Bronchial epithelial cell (primary cell): Measurements from ENCODE around the gene EFR3B. TPM values are rescaled to one million over a fixed set of nuclear protein-coding genes. Genes with fewer than 3 reads are reported as not detected.
"Not testable (repeated sequence)": the region's sequence is repeated elsewhere in the genome, so short reads cannot be mapped to it uniquely, and the experiment has no call there.

Experiments used
- DNase-seq: peaks from one replicate; pipeline ENCODE4 v3.0.0-alpha.2; 2010; ENCODE audit warnings: low read depth
- FAIRE-seq: peaks from 2 replicates; lab custom pipeline; 2011; peaks lifted over from hg19 to GRCh38; lab: Jason Lieb, UNC
- H3K27me3 ChIP-seq: 2 replicates; pipeline ENCODE4 v1.5.1; 2011; ENCODE audit warnings: low read length; ENCODE audit not compliant: control insufficient read depth, insufficient read depth
- H3K36me3 ChIP-seq: 2 replicates; pipeline ENCODE4 v1.5.1; 2011; ENCODE audit warnings: low read length; ENCODE audit not compliant: control insufficient read depth, insufficient read depth
- H3K4me3 ChIP-seq: 2 replicates; pipeline ENCODE4 v1.5.1; 2011; ENCODE audit warnings: mild to moderate bottlenecking, low read depth, low read length, control low read depth
- CTCF ChIP-seq: IDR thresholded peaks from 2 replicates; pipeline ENCODE4 v1.5.1; 2011; ENCODE audit warnings: mild to moderate bottlenecking, moderate library complexity, low read length, control low read depth, inconsistent platforms; ENCODE audit not compliant: insufficient read depth, severe bottlenecking
- total RNA-seq: library from RNA; depleted of rRNA; stranded (reverse); fragments of >200 nt; gene quantifications from 2 replicates; pipeline ENCODE4 v1.2.1, GENCODE V29; 2014

EFR3B gene
- total RNA-seq, 1 donor from 2014 or later: not detected

- DNase-seq: no peak
- TF ChIP-seq CTCF: no peak
- Histone ChIP-seq H3K36me3 (no peaks in the 10 kb centered on the region), H3K4me3 (no peak overlapping the region), H3K27me3 (no peaks in the 10 kb centered on the region)
- no peak for FAIRE-seq
Observed at GRCh38 chr2:25149646-25150045, 107.8 kb downstream of the EFR3B start.

- not testable (repeated sequence) for H3K4me3 ChIP-seq, H3K27me3 ChIP-seq, H3K36me3 ChIP-seq, DNase-seq, FAIRE-seq
Observed at GRCh38 chr2:25150993-25151392, 109.1 kb downstream of the EFR3B start.

GRCh38 chr2:25151718-25152117 is 109.8 kb downstream of the EFR3B start:
- TF ChIP-seq CTCF: no peak
- Histone ChIP-seq H3K36me3 (no peaks in the 10 kb centered on the region), H3K27me3 (peaks cover 3% of the 10 kb centered on the region), H3K4me3 (no peak overlapping the region)
- FAIRE-seq (no peak), DNase-seq (no peak)

GRCh38 chr2:25155401-25155800 is 113.5 kb downstream of the EFR3B start:
- TF ChIP-seq CTCF: no peak
- peaks cover 3% of the 10 kb centered on the region for H3K27me3 ChIP-seq

GRCh38 chr2:25158096-25158852 is 116.4 kb downstream of the EFR3B start:
- Histone ChIP-seq H3K4me3 (no peak overlapping the region), H3K27me3 (peaks cover 3% of the 10 kb centered on the region), H3K36me3 (no peaks in the 10 kb centered on the region)
- FAIRE-seq (no peak), DNase-seq (no peak)
- no peak for TF ChIP-seq CTCF

More at GRCh38 chr2:25155401-25155800, 113.5 kb downstream of the EFR3B start:
- H3K36me3 ChIP-seq: no peaks in the 10 kb centered on the region
- no peak for FAIRE-seq
- no peak for DNase-seq
- no peak overlapping the region for H3K4me3 ChIP-seq

GRCh38 chr2:25159949-25160348 is 118.1 kb downstream of the EFR3B start:
- H3K27me3 ChIP-seq: peaks cover 5% of the 10 kb centered on the region
- no peak overlapping the region for H3K4me3 ChIP-seq
- DNase-seq: no peak
- no peak for FAIRE-seq
- no peak for TF ChIP-seq CTCF
- H3K36me3 ChIP-seq: no peaks in the 10 kb centered on the region
